ENCODE data around the gene SF3A2.

The SF3A2 gene, protein sequence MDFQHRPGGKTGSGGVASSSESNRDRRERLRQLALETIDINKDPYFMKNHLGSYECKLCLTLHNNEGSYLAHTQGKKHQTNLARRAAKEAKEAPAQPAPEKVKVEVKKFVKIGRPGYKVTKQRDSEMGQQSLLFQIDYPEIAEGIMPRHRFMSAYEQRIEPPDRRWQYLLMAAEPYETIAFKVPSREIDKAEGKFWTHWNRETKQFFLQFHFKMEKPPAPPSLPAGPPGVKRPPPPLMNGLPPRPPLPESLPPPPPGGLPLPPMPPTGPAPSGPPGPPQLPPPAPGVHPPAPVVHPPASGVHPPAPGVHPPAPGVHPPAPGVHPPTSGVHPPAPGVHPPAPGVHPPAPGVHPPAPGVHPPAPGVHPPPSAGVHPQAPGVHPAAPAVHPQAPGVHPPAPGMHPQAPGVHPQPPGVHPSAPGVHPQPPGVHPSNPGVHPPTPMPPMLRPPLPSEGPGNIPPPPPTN

DNA sequence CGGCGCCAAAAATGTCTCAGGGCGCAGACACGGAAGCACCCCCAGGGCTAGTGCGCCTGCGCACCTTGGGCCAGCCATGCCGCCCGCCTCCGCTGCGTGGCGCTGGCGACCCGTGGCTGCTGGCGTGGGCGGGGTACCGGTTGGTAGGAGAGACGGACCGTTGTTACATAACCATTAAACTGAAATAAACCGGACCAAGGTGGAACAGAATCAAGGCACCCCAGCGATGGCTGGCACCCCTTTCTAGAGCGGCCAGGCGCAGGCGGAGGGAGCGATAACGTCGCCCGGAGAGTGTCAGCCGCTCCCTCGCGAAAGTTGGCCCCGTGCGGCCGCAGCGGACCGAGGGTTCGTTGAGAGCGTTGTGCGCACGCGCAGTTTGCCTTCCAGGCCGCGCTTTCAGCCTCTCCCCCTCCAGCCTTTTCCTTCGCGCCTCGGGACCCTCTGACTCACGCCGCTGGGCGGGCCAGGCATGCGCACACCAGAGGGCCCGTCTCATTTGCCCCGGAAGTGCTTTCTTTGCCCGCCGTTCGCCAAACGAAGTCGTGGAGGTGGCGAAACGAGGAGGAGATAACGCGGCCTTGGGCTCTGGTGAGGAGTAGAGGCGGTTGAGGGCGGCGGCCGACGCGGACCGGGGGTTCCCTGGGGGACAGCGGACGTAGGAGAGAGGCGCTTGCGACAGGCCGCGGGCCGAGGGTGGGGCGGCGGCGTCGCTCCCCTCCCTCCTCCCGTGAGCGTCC, at the start of gene SF3A2, which contains the start of gene PLEKHJ1:
Gene SF3A2, plus strand, starts transcription at position 511 of the 737 bp plus-strand sequence. CDS start 6,595 bp downstream, outside the sequence.
Gene PLEKHJ1, minus strand, starts transcription at position 16 of the 737 bp plus-strand sequence. CDS start 81 bp downstream, outside the sequence.
- Histone ChIP-seq H3K4me1 (ENCODE audit: insufficient read depth, low read length) (peaks cover 20% of the 10 kb centered on the region), H3K9me3 (ENCODE audit: control insufficient read depth, insufficient read depth, low read length) (no peaks in the 10 kb centered on the region), H3K9ac (ENCODE audit: low read depth, low read length) (peak within 1 kb of the TSS; percentile 90), H3K36me3 (ENCODE audit: insufficient read depth, low read length) (no peaks in the 10 kb centered on the region; the same call in 1 of the 2 replicates)

DNA sequence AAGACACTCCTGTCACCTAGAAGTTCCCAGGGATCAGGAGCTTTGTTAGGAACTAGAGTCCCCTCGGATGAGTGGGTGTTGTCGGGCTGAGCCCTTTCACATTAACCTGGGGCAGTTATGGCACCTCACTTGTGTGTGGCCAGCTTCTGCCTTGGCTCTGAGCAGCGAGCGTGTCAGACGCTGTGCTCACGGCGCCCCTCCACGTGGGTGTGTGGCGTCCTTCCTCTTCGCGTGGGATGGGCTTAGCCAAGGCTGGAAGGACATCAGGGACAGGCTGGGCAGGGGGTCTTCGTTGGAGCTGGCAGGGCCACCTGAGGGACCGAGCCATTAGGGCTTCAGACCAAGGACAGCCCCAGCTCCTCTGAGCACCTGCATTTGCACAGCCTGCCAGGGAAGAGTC, 49.5 kb upstream of the SF3A2 start:
- no peak overlapping the region for H3K9ac ChIP-seq (ENCODE audit: low read depth, low read length)
- H3K9me3 ChIP-seq (ENCODE audit: control insufficient read depth, insufficient read depth, low read length), result no peaks in the 10 kb centered on the region
- H3K36me3 ChIP-seq (ENCODE audit: insufficient read depth, low read length), result peaks cover 6% of the 10 kb centered on the region; the same call in 1 of the 2 replicates
- H3K4me1 ChIP-seq (ENCODE audit: insufficient read depth, low read length), result peaks cover 5% of the 10 kb centered on the region; the same call in 1 of the 2 replicates

DNA sequence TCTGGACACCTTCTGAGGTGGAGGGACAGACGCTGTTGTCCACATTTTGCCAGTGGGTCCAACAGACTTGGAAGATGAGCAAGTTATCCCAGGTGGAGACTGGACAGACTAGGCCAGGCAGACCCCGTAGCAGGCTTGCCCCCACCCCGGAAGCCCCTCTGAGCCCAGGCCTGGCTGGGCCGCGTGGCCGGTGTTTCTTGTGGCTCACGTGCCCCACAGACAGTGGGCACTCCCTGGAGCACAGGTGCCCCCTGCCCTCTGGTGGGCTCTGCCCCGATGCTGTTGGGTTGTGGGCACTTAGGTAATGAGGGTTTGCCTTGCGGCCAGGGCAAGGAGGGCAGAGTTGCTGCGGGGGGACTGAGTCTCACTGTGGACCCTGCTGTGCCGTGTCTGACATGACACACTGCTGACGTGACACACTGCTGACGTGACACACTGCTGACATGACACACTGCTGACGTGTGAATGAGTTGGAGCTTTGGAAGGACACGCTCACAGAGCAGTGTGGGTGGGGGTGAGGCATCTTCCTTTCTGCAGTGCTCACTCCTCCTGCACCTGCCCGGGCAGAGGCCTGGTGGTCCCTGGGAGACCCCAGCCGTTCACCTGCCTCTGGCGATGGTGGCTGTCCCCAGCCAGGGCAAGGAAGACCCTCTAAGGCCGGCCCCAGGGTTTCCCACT, 47.8 kb upstream of the SF3A2 start:
- Histone ChIP-seq H3K9me3 (ENCODE audit: control insufficient read depth, insufficient read depth, low read length) (no peaks in the 10 kb centered on the region), H3K4me1 (ENCODE audit: insufficient read depth, low read length) (peaks cover 5% of the 10 kb centered on the region; the same call in 1 of the 2 replicates), H3K36me3 (ENCODE audit: insufficient read depth, low read length) (peaks cover 10% of the 10 kb centered on the region), H3K9ac (ENCODE audit: low read depth, low read length) (no peak overlapping the region)

DNA sequence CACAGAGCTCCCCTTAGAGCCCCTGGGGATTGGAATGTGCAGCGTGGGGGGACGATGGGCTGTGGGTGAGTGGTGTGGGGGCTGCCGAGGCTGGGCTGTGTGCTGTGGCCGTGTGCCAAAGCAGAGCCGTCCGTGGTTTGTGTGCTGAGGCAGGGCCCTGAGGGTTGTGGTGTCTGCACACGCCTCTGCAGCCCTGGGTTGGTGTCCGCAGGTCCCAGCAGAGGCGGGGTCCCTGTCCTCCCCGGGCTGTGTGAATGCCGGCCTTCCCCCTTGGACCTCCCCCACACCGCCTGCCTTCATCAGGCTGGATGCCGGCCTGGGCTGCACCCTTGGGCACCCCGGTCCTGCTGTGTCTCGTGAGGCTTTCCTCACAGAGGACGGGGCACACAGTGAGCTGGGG, 46.7 kb upstream of the SF3A2 start:
- Histone ChIP-seq H3K9ac (ENCODE audit: low read depth, low read length) (no peak overlapping the region), H3K4me1 (ENCODE audit: insufficient read depth, low read length) (peaks cover 5% of the 10 kb centered on the region; the same call in 1 of the 2 replicates), H3K36me3 (ENCODE audit: insufficient read depth, low read length) (peaks cover 10% of the 10 kb centered on the region), H3K9me3 (ENCODE audit: control insufficient read depth, insufficient read depth, low read length) (no peaks in the 10 kb centered on the region)

DNA sequence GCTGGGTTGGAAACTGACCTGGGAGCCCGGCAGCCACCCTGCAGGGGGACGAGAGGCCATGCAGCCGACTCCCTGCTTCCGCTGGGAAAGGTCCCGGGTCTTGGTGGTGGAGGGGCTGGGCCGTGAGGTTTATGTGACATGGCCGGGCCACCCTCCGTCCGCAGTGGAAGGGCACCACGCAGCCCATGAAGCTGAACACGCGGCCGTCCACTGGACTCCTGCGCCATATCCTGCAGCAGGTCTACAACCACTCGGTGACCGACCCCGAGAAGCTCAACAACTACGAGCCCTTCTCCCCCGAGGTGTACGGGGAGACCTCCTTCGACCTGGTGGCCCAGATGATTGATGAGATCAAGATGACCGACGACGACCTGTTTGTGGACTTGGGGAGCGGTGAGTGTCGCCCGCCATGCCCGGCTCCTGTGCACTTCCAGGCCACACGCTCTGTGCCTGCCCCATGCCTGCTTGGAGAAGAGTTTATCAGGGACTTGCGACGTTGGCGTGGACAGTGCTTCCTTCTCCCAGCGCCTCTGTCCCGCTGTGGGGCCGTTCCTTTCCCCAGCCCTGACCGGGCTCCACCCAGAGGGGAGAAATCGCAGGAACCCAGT, 45.7 kb upstream of the SF3A2 start:
- Histone ChIP-seq H3K4me1 (ENCODE audit: insufficient read depth, low read length) (peaks cover 2% of the 10 kb centered on the region; the same call in 1 of the 2 replicates), H3K36me3 (ENCODE audit: insufficient read depth, low read length) (peaks cover 7% of the 10 kb centered on the region), H3K9me3 (ENCODE audit: control insufficient read depth, insufficient read depth, low read length) (no peaks in the 10 kb centered on the region), H3K9ac (ENCODE audit: low read depth, low read length) (no peak overlapping the region)

DNA sequence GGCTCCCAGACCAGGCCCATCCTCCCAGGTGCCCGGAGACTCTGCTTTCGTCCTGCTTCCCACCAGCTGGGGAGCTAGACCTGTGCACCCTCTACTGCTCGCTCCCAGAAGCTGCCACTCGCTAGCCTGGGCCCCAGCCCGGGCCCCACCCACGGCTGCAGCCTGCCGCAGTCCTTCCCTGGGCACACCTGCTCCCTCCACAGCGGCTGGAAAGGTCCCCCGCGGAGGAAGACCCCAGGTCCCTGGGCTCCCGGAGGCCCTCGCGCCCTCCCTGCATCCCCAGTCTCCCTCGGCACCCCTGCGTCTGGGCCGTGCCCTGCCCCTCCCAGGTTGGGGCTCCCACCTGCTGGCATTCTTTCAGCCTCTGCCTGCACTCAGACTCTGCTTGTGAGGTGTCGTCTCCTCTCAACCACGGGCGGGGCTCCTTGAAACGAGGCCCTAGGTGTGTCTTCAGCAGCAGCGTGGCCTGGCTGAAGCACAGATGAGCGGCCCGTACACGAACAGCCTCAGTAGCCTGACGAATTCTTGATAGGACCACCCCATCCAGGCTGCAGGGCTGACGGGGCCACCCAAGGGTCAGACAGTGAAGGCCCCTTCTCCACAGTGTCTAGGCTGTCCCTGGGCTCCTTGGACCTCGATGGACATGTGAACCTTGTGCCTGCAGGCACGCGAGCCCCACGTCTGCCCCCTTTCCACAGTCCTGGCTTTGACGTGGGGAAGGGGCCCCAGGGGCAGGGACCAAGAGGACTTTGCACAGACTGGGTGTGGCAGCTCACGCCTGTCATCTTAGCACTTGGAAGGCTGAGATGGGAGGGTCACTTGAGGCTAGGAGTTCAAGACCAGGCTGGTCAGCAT, 44.9 kb upstream of the SF3A2 start:
- H3K9ac ChIP-seq (ENCODE audit: low read depth, low read length), result no peak overlapping the region
- no peaks in the 10 kb centered on the region for H3K4me1 ChIP-seq (ENCODE audit: insufficient read depth, low read length)
- H3K36me3 ChIP-seq (ENCODE audit: insufficient read depth, low read length), result peaks cover 7% of the 10 kb centered on the region
- no peaks in the 10 kb centered on the region for H3K9me3 ChIP-seq (ENCODE audit: control insufficient read depth, insufficient read depth, low read length)

DNA sequence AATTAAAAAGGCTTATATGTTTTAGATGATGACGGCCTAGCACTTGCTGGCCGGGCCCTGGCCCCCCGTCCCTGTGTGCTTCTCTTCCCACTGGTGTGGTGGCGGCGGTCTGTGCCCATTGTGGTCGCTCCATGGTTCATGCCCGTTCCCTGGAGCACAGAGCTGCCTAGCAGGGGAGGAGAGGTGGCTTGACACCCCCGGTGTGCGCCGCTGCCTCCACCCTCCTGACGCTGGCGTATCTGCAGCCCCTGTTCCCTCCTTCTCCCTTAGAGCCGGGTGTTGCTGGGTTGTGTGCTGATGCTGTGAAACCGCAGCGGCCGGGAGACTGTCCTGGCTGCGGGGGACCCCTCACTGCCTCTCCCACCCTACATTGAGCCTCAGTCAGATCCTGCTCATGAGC, 43.8 kb upstream of the SF3A2 start:
- no peaks in the 10 kb centered on the region for H3K9me3 ChIP-seq (ENCODE audit: control insufficient read depth, insufficient read depth, low read length)
- H3K36me3 ChIP-seq (ENCODE audit: insufficient read depth, low read length), result peaks cover 7% of the 10 kb centered on the region
- H3K9ac ChIP-seq (ENCODE audit: low read depth, low read length), result no peak overlapping the region
- H3K4me1 ChIP-seq (ENCODE audit: insufficient read depth, low read length), result no peaks in the 10 kb centered on the region

DNA sequence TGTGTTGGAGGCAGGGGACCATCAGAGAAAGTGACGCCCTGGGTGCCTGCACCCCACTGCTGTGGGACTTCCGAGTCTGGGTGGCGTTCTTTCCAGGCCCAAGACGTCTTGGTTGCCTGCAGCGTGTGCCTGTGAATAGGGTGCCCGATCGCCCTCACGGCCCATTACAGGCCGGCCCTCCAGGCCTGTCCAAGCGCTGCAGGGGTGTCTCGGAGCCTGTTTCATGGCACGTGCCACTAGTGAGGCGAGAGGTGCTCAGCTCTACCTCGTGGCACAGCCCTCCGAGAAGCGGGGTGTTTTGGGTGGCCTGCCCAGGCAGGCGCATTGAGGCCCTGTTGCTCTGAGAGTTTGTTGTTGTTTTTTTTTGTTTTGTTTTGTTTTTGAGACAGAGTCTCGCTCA, 42.8 kb upstream of the SF3A2 start:
- peaks cover 7% of the 10 kb centered on the region for H3K36me3 ChIP-seq (ENCODE audit: insufficient read depth, low read length)
- no peaks in the 10 kb centered on the region for H3K4me1 ChIP-seq (ENCODE audit: insufficient read depth, low read length)
- H3K9ac ChIP-seq (ENCODE audit: low read depth, low read length), result no peak overlapping the region
- H3K9me3 ChIP-seq (ENCODE audit: control insufficient read depth, insufficient read depth, low read length), result no peaks in the 10 kb centered on the region

DNA sequence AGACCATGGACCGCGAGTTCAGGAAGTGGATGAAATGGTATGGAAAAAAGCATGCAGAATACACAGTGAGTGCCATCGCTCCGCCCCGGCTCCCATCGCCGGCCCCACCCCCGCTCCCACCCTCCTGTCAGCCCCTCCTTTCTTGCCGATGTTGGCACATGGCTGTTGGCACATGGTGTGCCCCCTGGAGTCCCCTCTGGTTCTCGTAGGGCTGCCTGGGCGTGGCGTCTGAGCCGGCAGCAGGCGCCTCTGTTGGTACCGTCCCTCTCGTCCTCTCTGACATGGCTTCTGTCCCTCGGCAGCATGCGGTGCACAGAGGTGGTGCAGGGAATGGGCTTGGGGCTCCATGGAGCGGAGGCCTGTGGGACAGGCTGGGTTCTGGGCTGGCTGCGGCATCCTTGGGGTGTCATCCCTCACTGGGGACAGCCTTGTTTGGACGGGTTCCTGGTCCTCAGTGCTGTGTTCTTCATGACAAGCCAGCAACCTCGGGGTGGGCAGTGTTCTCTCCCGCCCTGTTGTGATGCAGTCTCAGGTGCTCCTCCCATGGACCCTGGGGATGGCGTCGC, 42.0 kb upstream of the SF3A2 start:
- no peaks in the 10 kb centered on the region for H3K4me1 ChIP-seq (ENCODE audit: insufficient read depth, low read length)
- no peak overlapping the region for H3K9ac ChIP-seq (ENCODE audit: low read depth, low read length)
- no peaks in the 10 kb centered on the region for H3K9me3 ChIP-seq (ENCODE audit: control insufficient read depth, insufficient read depth, low read length)
- peaks cover 7% of the 10 kb centered on the region for H3K36me3 ChIP-seq (ENCODE audit: insufficient read depth, low read length)

DNA sequence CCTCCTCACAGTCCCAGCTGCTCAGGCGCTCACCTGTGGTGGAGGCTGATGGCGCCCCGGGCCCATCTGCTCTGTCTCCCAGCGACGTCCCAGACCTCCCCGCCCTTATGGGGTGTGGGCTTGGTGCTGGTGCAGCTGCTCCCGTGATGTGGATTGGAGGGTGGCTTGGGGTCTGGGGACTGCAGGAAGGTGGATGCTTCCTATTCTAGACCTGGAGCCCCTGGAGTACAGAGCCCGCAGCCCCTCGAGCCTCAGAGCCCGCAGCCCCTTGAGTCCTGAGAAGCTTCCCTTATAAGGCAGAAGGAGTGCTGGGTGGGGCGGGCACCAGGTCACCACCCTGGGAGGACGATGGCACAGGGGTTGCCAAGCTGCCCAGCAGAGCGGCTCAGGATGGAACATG, 41.3 kb upstream of the SF3A2 start:
- no peaks in the 10 kb centered on the region for H3K4me1 ChIP-seq (ENCODE audit: insufficient read depth, low read length)

DNA sequence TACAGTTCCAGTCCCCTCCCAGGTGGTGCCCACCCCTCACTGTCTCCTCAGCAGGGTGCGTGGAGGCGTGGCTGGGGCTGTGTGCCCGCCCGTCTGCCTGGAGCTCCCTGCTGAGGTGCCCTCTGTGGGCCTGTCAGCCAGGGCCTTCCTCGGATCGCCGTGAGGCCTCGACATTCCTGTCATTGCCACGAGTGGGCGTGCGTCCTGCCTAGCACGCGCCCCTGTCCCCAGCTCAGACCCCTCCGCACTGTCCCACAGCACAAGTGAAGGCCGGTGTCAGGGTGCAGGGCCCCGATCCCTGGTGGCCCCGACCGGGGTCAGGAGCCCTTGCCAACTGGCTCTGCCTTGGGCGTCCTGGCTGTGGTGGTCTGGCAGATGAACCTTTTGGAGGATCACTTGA, 40.7 kb upstream of the SF3A2 start:
- Histone ChIP-seq H3K36me3 (ENCODE audit: insufficient read depth, low read length) (peaks cover 7% of the 10 kb centered on the region), H3K4me1 (ENCODE audit: insufficient read depth, low read length) (no peaks in the 10 kb centered on the region), H3K9me3 (ENCODE audit: control insufficient read depth, insufficient read depth, low read length) (no peaks in the 10 kb centered on the region), H3K9ac (ENCODE audit: low read depth, low read length) (no peak overlapping the region)

More for the DNA sequence above, 41.3 kb upstream of the SF3A2 start:
- Histone ChIP-seq H3K9me3 (ENCODE audit: control insufficient read depth, insufficient read depth, low read length) (no peaks in the 10 kb centered on the region), H3K9ac (ENCODE audit: low read depth, low read length) (no peak overlapping the region), H3K36me3 (ENCODE audit: insufficient read depth, low read length) (peaks cover 7% of the 10 kb centered on the region)

DNA sequence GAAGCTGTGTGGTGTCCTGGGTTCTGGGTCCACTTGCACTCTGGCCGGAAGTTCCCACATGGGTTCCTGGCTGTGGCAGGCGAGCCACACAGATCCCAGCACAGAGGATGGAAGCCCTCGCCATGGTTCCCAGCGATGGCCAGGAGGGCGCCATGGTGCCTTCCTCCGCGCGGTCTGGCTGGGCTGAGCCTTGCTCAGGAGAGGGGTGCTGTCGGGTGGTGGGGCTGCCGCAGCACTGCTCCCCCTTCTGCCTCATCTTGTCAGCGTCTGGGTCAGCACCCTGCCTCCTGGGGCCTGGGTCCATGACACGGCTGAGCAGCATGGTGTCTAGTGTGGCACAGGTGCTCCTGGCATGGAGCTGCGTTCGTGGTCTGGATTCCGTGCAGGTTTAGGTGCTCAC, 39.4 kb upstream of the SF3A2 start:
- H3K9ac ChIP-seq (ENCODE audit: low read depth, low read length), result no peak overlapping the region
- H3K36me3 ChIP-seq (ENCODE audit: insufficient read depth, low read length), result peaks cover 9% of the 10 kb centered on the region
- H3K9me3 ChIP-seq (ENCODE audit: control insufficient read depth, insufficient read depth, low read length), result no peaks in the 10 kb centered on the region
- no peaks in the 10 kb centered on the region for H3K4me1 ChIP-seq (ENCODE audit: insufficient read depth, low read length)

DNA sequence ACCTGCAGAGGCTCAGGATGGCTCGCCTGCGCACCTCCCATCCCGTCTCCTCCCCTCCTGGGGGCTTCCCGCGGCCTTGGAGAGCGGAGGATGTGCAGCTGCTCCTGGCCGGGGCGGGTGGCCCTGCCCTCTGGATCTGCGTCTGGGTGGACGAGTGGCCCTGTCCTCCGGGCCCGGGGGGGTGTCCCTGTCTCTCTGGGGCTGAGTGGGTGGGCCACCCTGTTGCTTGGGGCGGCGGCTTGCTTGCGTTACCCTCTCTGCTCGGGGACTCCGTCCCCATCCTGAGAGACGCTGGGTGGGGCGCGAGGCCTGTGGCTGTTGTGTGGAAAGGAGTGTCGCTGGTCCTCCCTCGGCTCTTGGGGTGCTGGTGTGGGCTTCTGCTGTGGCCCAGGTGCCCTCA, 38.3 kb upstream of the SF3A2 start:
- Histone ChIP-seq H3K9ac (ENCODE audit: low read depth, low read length) (no peak overlapping the region), H3K9me3 (ENCODE audit: control insufficient read depth, insufficient read depth, low read length) (no peaks in the 10 kb centered on the region), H3K36me3 (ENCODE audit: insufficient read depth, low read length) (peaks cover 9% of the 10 kb centered on the region), H3K4me1 (ENCODE audit: insufficient read depth, low read length) (no peaks in the 10 kb centered on the region)
